Peyer's patch (tissue), 4 donors: Measurements from ENCODE around the gene TXNL4B.

ENCODE experiments used
- POLR2A ChIP-seq, 2 donors: fragments of 450-650 bp; IDR thresholded peaks; one replicate each; pipeline ENCODE4 v1.5.1; 2017; ENCODE audit warnings: antibody characterized with exemption in 2 of 2, mild to moderate bottlenecking in 2 of 2, moderate library complexity in 2 of 2
- TF ChIP-seq, protein P1 (sequence below), 6 experiments: fragments of 450-650 bp in 4 of 6; fragments of 200-600 bp in 2 of 6; sonication (generic) in 1 of 6; IDR thresholded peaks; one replicate each; pipeline ENCODE4 v1.5.1; 2017 to 2019; ENCODE audit warnings: antibody characterized with exemption in 6 of 6, mild to moderate bottlenecking in 3 of 6, moderate library complexity in 1 of 6

DNA sequence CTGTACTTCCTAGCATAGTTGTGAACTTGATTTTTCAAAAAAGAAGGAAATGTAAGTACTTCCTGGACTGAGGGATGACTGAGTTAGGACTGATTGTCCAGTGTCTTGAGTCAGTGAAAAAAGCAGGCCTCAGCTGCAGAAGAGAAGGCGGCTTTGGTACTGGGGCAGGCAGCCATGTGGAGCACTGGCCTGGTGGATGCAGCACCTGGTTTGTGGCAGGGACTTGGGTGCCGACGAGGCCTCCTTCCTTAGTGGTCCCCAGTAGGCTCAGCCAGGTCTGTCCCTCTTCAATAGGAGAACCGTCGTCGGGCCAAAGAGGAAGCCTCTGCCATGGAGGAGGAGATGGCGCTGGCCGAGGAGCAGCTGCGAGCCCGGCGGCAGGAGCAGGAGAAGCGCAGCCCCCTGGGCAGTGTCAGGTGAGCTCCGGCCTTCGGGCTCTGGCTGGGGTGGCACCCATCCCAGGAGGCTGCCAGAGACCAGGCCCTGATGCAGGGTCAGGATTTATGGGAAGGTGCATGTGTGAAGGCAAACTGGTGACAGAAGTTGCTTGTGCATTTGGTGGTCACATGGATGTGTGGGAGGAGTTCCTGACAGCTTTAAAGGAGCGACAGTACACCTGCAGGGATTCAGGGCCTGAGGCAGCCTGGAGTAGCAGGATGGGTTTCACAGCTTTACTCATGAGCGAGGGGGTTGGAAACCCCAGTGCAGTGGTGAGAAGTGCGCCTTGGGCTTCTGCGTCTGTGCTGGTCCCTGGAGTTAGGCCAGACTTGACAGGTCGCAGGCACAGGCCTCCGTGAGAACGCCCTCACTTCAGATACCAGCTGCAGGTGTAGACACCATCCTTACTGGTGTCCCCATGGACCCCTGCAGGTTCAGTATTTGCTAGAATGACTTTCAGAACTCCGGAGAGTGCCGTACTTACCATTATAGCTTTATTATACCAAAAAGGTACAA is 17.5 kb upstream of the TXNL4B start:
- TF ChIP-seq, protein P1, sequence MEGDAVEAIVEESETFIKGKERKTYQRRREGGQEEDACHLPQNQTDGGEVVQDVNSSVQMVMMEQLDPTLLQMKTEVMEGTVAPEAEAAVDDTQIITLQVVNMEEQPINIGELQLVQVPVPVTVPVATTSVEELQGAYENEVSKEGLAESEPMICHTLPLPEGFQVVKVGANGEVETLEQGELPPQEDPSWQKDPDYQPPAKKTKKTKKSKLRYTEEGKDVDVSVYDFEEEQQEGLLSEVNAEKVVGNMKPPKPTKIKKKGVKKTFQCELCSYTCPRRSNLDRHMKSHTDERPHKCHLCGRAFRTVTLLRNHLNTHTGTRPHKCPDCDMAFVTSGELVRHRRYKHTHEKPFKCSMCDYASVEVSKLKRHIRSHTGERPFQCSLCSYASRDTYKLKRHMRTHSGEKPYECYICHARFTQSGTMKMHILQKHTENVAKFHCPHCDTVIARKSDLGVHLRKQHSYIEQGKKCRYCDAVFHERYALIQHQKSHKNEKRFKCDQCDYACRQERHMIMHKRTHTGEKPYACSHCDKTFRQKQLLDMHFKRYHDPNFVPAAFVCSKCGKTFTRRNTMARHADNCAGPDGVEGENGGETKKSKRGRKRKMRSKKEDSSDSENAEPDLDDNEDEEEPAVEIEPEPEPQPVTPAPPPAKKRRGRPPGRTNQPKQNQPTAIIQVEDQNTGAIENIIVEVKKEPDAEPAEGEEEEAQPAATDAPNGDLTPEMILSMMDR (IDR thresholded peaks at IDR 0.05), result no peak
- no peak for TF ChIP-seq POLR2A (IDR thresholded peaks at IDR 0.05)
